ENCODE data around the gene ATP6V1B1.

GRCh38 chr2:70931376-70932000, 4.2 kb upstream of the ATP6V1B1 start:
- TF ChIP-seq, protein P1, sequence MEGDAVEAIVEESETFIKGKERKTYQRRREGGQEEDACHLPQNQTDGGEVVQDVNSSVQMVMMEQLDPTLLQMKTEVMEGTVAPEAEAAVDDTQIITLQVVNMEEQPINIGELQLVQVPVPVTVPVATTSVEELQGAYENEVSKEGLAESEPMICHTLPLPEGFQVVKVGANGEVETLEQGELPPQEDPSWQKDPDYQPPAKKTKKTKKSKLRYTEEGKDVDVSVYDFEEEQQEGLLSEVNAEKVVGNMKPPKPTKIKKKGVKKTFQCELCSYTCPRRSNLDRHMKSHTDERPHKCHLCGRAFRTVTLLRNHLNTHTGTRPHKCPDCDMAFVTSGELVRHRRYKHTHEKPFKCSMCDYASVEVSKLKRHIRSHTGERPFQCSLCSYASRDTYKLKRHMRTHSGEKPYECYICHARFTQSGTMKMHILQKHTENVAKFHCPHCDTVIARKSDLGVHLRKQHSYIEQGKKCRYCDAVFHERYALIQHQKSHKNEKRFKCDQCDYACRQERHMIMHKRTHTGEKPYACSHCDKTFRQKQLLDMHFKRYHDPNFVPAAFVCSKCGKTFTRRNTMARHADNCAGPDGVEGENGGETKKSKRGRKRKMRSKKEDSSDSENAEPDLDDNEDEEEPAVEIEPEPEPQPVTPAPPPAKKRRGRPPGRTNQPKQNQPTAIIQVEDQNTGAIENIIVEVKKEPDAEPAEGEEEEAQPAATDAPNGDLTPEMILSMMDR (IDR thresholded peaks at IDR 0.05) = no peak
- TF ChIP-seq POLR2A (IDR thresholded peaks at IDR 0.05) = no peak

All from esophagus squamous epithelium (tissue), 4 donors.